HG03520 (cell line): ENCODE measurements around the gene CCNE1.

Source experiments
- ATAC-seq: cut with Tn5 transposase; IDR thresholded peaks from one replicate; pipeline ENCODE4 v1.9.1; 2021; ENCODE audit warnings: mild to moderate bottlenecking, moderate library complexity; ENCODE audit not compliant: unreplicated experiment

Gene CCNE1

DNA sequence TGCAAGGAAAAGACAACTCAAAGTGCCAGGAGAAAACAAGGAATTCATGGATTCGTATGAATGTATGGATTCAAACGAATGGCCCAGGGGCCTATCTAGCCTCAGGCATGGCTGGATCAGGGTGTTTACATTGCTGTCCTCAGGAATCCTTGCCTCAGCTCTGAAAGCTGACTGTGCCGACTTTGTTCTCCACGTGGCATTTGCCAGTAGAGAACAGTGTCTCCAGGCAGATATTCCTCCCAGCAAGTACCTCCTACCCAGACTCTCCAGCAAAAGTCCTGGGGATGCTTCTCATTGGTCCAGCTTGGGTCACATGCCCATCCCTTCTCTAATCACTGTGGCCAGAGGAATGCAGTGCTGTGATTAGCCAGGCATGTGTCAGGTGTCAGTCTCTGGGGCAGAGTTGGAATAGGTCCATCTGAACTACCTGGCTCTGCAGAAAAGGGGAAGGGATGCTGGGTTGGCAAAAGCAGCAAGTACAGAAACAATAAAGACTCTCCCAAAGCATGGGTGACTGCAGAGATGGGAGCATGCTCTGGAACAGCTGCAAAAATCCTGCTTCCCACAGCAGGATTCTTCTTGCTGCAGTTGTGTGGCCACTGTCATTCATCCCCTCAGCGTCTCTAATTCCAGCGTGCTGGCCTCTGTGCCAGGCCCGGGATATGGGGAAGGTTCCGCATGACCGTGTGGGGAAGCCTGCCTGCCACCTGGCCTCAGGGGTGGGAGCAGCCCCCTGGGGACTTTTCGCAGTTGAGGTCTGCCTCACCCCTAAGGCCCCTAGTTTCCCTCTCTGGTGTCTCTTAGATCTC is 30.0 kb downstream of the CCNE1 start:
- ATAC-seq = no peak

DNA sequence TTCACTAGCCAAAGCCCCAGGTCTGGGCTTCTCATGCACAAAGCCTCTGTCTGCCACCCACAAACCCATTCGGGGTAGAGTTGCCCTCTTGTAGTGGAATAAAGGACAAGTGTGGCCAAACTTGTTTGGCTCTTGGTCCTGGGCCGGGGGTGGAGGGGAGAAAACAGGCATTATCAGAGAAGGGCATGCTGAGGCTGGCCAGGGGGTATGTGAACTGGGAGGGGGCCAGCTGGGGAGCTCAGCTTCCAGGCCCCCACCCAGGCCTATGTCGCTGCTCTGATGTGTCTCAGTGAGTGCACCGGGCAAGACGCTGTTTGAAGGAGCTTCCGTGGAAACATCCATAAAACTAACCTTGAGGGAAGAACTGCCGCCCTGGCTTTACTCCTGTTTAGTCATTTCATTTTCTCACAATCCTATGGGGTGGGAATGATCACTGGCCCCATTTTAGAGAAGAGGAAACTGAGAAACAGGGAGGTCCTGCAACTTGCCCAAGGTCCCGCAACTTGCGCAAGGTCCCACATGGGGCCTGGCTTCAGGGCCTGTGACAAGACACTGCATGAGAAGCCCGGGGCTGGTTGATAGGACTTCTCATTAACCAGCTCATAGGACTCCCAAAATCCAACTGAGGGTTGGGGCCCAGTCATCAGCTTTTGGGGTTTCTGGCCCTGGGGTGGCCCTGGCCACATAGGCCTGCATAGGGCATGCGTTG is 30.8 kb downstream of the CCNE1 start:
- no peak for ATAC-seq

DNA sequence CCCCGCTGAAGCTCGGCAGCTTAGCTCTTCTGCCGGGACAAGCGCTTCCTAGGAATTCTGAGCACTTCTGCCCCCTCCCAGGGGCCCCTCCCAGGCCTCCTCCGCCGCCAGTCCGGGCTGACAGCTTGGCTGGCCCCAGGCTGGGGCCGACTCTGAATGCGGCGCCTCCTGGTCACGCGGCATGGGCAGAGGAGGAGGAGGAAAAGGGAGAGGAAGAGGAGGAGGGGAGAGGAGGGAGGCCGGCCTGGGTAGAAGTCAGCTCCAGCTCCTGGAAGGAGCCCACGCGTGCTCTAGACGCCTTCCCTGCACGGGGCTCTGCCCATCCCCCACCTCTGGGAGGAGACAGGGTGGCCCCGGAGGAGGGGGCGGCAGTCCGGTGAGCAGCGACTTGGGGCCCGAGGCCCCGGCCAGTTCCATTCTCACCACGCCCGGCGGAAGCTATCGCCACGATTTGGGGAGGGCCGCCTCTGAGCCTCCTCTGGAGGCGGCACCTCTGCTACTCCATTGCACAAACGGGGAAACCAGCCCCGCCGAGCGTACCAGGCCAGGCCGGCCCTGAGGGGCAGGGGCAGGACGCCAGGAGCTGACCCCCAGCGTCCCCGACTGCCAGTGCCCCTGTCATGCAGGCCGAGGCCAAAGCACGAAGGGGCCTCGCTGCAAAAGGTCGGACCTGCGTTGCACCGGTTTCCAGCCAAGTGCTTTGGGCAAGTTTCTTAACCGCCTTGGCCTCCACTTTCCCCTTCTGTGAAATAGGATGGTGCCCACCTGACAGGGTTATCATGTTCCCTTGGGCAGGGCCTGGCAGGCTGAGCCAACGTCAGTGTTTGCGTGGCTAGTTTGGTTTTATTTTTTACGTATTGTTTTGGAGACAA is 31.6 kb downstream of the CCNE1 start:
- ATAC-seq = no peak

DNA sequence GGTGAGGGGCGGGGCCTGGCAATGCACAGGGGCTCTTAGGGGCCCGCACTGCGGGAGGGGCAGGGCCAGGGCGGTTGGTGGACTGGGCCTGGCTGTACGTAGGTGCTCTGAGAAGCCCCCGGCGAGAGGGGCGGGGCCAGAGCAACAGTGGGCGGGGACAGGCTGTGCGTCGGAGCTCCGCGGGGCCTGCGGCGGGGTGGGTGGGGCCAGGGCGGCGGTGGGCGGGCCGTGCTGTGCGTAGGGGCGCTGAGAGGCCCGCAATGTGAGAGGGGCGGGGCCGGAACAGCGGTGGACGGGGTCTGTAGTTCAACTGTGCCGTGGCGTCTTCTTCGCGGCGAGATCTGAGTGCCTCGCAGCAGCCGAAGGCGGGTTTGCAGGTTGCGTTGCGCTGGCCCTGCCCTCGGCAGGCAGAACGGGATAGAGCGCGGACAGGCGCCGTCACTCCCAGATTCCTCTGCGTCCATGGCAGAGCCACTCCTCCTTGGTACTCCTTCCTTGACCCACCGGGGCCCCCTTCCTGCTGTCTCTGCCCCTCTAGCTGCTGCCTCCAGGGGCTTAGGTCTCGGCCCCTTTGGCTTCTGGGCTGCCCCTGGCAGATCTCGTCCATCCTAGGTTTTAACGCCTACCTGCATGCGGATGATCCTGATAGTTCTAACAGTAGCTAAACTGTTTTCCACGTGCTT is 33.2 kb downstream of the CCNE1 start:
- peak; percentile 75 for ATAC-seq

DNA sequence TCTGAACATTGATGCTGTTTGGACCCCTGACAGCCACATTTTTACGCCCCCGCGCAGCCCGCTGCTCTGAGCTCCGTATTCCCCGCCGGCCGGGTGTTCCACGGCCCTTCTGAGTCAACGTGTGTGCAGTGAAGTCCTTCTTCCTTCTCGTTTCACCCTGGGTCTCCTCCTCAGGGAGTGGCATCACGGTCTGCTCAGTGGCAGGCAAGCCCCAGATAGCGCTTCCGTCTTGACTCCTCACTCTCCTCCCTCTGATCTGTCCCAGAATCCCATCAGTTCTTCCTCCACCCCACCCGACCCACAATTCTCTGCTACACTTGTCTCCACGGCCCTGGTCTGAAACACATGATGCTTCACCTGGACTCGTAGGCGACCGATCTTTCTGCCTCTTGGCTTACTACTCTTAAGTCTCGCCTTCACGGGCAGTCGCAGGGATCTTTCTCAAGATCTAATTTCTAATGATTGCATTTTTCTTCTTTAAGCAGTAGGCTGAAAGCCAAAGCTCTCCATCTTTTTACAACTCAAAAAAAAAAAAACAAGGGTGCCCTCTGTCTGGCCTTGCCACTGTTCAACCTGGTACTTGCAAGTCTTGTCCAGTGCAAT is 33.9 kb downstream of the CCNE1 start:
- no peak for ATAC-seq

DNA sequence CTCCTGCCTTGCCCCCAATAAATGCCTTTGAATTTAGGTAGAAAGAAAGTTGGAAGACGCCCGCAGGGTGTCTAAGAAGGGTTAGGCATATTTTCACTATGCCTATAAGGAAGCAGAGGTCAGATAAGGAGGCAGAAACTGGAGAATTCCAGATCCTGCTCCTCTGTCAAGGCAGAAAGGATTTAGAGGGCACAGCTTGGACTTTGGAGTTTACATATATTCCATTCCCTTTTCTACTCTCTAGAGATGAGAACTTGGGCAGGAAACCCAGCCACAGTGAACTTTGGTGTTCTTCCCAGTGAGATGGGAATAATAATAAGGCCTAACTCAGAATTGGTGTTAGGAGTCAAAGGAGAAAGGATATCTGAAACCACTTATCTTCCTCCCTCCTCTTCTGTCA is 37.4 kb downstream of the CCNE1 start:
- ATAC-seq = no peak

DNA sequence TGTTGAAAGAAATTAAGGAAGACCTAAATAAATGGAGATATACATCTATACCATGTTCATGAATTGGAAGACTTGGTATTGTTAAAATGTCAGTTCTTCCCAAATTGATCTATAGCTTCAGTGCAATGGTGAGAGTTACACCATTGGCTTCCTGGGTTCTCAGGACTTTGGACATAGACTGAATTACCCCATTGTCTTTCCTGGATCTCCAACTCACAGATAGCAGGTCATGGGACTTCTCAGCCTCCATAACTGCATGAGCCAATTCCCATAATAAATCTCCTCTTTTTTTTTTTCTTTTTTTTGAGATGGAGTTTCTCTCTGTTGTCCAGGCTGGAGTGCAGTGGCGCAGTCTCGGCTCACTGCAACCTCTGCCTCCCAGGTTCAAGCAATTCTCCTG is 38.7 kb downstream of the CCNE1 start:
- no peak for ATAC-seq

DNA sequence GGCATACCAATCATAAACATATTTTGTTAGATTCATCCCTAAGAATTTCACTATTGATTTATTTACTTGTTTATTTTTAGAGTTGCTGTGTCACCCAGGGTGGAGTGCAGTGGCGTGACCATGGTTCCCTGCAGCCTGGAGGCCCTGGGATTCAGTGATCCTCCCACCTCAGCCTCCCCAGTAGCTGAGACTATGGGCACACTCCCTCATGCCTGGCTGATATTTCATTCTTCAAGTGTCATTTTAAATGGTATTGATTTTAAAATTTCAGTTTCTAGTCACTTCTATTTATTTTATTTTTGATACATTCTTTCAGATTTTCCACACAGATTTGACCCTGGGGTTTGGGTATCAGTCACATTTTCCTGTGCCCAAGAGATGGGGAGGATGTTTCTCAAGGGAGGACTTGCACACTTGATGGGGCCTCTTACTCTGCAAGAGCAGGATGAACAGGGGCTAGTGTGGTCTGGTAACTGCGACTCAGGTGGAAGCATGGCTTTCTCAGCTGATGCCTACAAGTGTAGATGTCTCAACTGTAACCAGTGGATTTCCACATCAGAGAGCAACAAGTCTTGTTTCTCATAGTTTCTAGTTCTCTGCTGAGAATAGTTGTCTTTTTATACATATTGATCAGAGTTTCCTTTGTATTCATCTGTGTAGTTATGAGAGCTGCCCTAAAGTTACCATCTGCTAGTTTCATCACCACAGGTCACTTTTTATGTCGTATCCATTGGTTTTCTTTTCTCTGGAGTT is 40.2 kb downstream of the CCNE1 start:
- peak; percentile 61 for ATAC-seq

DNA sequence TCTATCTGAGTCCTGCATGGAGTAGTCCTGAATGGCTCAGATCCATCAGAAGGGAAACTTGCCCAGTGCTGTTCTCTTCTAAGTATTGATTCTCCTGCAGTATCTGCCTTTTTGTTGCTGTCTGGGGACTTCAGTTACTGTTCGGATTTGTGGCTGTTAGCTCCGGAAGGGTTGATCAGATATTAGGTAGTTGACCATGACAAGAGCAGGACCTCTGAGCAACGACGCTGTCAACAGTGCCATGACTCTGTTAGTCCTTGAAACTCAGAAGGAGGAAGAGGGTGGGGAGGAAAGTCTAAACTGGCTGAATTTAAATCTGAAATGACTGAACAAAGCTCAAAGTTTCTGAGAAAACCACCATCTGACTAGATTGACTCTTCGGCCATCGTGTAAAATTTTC is 42.2 kb downstream of the CCNE1 start:
- ATAC-seq = no peak

DNA sequence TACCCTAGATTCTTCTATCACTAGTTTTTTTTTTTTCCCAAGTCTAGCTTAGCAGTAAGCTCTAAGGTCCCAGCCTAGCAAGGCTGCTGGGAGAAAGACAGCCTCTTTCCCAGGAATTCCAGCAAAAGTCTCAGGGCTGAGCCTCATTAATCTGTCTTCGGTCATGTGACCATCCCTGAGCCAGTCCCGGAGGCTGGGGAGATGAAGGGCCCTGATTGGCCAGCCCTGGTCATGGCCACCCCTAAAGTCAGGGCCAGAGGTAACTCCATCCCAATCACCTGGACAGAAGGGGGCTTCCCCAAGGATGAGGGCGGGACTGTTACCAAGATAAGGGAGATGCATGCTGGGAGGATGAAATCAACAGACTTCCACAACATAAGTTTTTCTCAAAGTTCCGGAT is 43.3 kb downstream of the CCNE1 start:
- ATAC-seq = no peak

DNA sequence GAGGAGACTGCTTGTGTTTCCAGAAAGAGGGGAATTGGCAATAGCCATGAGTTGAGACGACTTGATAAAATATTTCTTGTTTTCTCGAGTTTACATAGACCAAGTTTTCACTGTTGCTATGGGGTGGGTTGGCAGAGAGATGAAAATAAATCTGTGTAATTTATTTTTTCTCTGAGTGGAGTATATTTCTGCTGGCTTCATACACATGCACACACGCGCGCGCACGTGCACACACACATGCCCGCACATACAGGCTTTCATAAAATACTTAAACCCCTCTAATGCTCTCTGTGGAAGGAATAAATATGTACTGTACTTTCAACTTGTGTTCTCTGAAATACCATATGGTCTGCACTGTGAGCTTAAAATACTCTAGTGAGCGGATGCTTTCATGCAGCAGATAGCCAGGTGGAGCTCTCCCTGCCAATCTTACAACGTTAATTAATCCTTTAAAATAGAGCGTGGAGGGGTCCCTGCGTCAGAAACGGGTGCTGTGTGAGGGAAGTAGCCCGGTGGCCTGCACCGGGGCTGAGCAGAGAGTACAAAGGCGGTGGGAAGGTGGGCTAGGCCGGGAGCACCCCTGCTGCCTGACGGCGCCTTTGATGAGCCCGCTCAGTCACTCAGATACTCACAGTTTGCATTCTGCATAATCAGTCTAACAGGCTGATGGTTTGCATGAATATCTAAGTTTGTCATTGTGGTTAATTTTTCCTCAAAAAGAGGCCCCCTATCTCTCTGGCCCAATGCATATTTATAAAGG is 44.1 kb downstream of the CCNE1 start:
- ATAC-seq = no peak

DNA sequence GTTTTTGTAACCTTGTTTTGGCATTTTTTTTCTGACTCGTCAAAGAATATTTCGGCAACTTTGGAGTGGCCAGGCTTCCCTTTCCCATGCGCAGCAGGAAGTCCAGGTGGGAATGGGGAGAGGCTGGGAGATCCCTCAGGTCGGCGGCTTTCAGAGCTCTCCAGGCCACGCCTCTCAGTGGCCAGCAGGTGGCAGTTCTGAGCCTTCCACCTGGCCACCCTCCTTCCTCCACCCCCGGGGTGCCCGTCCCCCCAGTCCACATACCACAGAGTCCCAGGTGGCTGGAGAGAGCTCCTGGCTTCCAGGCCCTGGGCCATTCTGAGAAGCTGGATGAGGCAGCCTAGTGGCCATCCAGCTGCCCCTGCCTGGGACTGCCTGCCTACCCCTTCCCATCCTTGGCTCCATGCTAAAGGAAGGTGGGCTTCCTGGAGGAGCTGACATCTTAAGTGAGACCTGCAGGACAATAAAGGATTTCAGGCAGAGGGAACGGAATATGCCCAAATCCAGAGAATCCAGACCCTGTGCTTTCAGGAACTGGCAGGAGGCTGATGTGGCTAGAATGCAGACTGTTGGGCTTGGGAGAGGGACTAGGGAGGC is 46.3 kb downstream of the CCNE1 start:
- no peak for ATAC-seq

DNA sequence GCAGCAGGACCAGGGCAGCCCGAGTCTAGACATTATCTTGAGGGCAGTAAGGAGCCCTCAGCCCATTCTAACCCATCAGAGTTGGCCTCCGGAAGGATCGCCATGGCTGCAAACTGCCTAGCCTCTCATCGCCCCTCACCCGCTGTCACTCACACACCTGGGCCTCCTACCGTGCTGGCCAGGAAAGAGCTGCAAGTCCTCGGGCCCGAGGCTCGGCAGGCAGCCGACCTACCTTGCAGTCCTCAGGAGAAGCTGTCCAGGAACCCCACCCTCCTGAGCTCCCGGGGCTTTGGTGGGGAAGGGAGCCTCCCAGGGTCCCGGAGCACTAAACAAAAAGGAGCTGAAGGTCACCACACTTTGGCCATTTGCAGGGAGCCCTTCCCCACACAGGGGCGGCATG is 46.8 kb downstream of the CCNE1 start:
- no peak for ATAC-seq

DNA sequence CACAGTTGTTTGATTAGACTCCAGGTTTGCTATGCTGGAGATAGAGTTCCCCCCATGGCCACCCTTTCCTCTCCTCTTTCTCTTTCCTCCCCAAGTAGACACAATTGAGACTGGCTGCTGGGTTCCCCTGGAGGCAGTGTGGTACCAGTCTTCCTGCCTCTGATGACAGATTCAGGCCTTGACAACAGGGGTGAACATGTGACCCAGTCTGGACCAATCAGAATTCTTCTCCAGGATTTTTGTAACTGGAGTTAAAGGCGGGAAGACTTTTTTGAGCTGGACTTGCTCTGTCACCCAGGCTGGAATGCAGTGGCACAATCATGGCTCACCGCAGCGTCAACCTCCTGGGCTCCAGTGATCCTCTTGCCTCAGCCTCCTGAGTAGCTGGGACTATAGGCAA is 48.7 kb downstream of the CCNE1 start:
- ATAC-seq = no peak

DNA sequence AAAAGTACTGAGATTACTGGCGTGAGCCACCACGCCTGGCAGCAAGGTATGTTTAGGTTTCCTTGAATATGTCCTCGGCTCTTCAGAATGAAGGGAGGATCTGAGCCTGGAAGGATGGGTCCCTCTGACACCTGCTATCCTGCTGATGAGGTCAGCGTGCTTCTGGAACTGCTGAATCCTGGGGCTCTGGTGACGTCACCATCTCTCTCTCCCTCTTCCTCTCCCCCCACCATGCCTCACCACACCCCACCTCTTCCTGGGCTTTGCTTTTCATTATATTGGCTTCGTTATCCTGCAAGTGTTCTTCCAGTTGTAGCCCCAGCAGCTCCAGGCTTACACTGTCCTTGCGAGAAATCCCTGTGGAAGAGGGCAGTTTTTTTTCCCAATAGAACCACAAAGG is 49.8 kb downstream of the CCNE1 start:
- ATAC-seq = no peak

DNA sequence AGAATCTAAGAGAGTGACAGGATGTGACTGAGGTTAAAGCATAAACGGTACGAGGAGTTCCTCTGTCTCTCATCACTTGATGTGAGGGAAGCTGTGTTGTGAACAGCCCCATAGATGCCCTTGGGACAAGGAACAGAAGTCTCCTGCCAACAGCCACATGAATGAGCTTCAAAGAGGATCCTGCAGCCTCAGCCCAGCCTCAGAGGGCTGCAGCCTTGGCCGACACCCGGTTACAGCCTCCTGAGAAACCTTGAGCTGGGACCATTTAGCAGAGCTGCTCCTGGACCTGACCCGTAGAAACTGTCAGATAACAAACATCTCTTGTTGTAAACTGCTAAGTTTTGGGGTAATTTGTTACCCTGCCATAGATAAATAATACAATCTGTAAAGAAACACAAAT is 54.2 kb downstream of the CCNE1 start:
- ATAC-seq = no peak

DNA sequence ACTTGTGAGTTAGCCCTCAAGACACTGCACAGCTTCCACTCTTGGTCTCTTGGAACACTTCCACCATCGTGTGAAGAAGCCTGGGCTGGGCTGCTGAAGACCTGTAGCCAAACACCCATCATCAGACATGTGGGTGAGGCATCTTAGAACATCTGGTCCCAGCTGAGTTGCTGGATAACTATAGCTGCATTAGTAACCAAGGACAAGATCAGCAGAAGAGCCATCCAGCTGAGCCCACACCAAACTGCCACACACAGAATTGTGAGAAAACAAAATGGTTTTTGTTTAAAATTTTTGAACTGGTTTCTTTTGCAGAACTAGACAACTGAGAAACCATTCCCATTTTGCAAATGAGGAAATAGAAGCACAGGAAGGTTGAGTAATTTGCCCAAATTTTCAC is 56.2 kb downstream of the CCNE1 start:
- ATAC-seq = no peak

DNA sequence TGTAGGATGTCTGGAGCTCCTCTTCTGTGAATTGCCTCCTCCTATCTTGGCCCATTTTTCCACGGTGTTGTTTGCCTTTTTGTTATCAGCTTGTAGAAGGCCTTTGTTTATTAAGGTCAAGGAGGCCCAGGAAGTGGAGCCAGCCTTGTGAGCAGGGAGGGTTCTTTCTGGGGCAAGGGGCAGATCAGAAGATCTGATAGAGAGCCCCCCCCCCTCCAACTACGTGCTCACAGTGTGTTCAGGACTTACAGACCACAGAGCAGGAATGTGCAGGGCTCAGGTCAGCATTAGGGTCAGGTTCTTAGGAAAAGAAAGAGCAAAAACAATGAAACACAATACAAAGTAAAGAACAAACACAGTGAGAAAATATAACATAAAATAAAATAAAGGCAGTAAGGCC is 59.4 kb downstream of the CCNE1 start:
- ATAC-seq = no peak

DNA sequence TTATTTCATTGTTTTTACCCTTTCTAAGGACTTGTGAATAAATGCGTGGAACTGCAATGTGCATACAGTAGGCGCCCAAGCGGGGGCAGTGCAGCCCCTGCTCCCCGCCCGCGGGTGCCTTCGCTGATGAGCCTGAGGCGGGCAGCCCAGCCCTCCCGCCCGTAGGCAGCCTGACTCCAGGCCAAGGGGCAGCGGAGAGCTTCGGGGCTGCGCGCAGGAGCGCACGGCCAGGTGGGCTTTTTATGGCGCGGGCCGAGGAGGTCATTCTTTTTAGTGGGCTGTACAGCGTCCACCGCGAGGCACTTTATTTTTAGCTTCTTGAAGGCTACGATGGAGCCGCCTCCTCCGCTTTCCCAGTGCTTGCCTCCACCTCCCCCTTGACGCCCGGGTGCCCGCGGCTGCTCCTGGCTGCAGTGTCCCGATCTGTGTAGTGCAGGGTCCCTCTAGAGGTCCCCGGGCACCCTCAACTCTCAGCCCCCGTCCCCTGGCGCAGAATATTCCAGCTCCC is 60.5 kb downstream of the CCNE1 start:
- no peak for ATAC-seq
